PC-3 (cell line): ENCODE measurements around the gene PLXNB1. TPM values are rescaled to one million over a fixed set of nuclear protein-coding genes. Genes with fewer than 3 reads are reported as not detected.

Experiments
- ATAC-seq: fragments of 200-7000 bp; cut with Tn5 transposase; 2 replicates; pipeline ENCODE4 v1.9.1; 2020; ENCODE audit warnings: mild to moderate bottlenecking, moderate library complexity
- BruUV-seq: library from RNA; stranded (reverse); fragments of 400-500 nt; replicated peaks from 2 replicates; lab custom pipeline; 2021; lab: Mats Ljungman, UMichigan
- CTCF ChIA-PET: fragments of 300-600 bp; sonication (Branson Sonifier 250); formaldehyde crosslinking; loops from one replicate; lab custom pipeline; 2022; ENCODE audit warnings: antibody characterized with exemption; lab: Charles Lee
- POLR2A ChIA-PET: fragments of 300-600 bp; sonication (Branson Sonifier 250); formaldehyde crosslinking; loops from one replicate; lab custom pipeline; 2022; ENCODE audit warnings: antibody characterized with exemption; ENCODE audit not compliant: unreplicated experiment; lab: Charles Lee
- DNase-seq: peaks from one replicate; pipeline ENCODE4 v3.0.0-alpha.2; 2015
- H2AFZ ChIP-seq: fragments of 300-600 bp; sonication (generic); 2 replicates; pipeline ENCODE4 v1.6.0; 2016; ENCODE audit warnings: antibody characterized with exemption, low read length
- H3F3A ChIP-seq: fragments of 300-600 bp; sonication (generic); one replicate; pipeline ENCODE4 v1.6.0; 2017; ENCODE audit warnings: antibody characterized with exemption, low read length, control low read depth, mild to moderate bottlenecking; ENCODE audit not compliant: unreplicated experiment
- H3K27ac ChIP-seq: fragments of 300-600 bp; sonication (generic); 2 replicates; pipeline ENCODE4 v1.5.1; 2016; ENCODE audit warnings: mild to moderate bottlenecking, low read length
- H3K27me3 ChIP-seq: fragments of 300-600 bp; sonication (generic); 2 replicates; pipeline ENCODE4 v1.6.1; 2016; ENCODE audit warnings: low read length, mixed read lengths
- H3K36me3 ChIP-seq: fragments of 300-600 bp; sonication (generic); 2 replicates; pipeline ENCODE4 v1.6.1; 2016; ENCODE audit warnings: low read depth, mixed run types, low read length, mixed read lengths
- H3K4me1 ChIP-seq: fragments of 300-600 bp; sonication (generic); 2 replicates; pipeline ENCODE4 v1.5.1; 2016; ENCODE audit warnings: low read length; ENCODE audit not compliant: insufficient read depth
- H3K4me2 ChIP-seq: fragments of 300-600 bp; sonication (generic); 2 replicates; pipeline ENCODE4 v1.6.0; 2016; ENCODE audit warnings: low read length
- H3K4me3 ChIP-seq: fragments of 300-600 bp; sonication (generic); 2 replicates; pipeline ENCODE4 v1.5.1; 2016; ENCODE audit warnings: mild to moderate bottlenecking, low read length, mixed read lengths
- H3K79me2 ChIP-seq: fragments of 300-600 bp; sonication (generic); 2 replicates; pipeline ENCODE4 v1.6.1; 2017; ENCODE audit warnings: low read length, mixed read lengths
- H3K9ac ChIP-seq: fragments of 300-600 bp; sonication (generic); 2 replicates; pipeline ENCODE4 v1.6.0; 2016; ENCODE audit warnings: mild to moderate bottlenecking, low read length
- H3K9me2 ChIP-seq: fragments of 300-600 bp; sonication (generic); replicated peaks from 2 replicates; pipeline ENCODE4 v1.6.1; 2016; ENCODE audit warnings: mixed run types, low read length, mixed read lengths
- H3K9me3 ChIP-seq: fragments of 300-600 bp; sonication (generic); 2 replicates; pipeline ENCODE4 v1.6.1; 2016; ENCODE audit warnings: low read length, mixed read lengths
- H4K20me1 ChIP-seq: fragments of 300-600 bp; sonication (generic); 2 replicates; pipeline ENCODE4 v1.6.1; 2016; ENCODE audit warnings: low read length, mixed read lengths
- EZH2 ChIP-seq: fragments of 300-600 bp; sonication (generic); IDR thresholded peaks from one replicate; pipeline ENCODE4 v1.6.1; 2017; ENCODE audit warnings: antibody characterized with exemption, mild to moderate bottlenecking, low read length; ENCODE audit not compliant: unreplicated experiment
- EZH2phosphoT487 ChIP-seq: fragments of 300-600 bp; sonication (generic); IDR thresholded peaks from 2 replicates; pipeline ENCODE4 v1.6.1; 2018; ENCODE audit warnings: mild to moderate bottlenecking, antibody characterized with exemption, low read length, borderline replicate concordance
- intact Hi-C: fragments of 100-400 bp; cut with micrococcal nuclease; formaldehyde crosslinking; loops from 2 replicates; pipeline ENCODE4 v1.9.0; 2023
- total RNA-seq: library from RNA; depleted of rRNA; stranded (reverse); fragments of >200 nt; gene quantifications from 2 replicates; pipeline ENCODE4 v1.2.3, GENCODE V29; 2014
- TF ChIP-seq, protein P1 (sequence below): fragments of 300-600 bp; sonication (generic); conservative IDR thresholded peaks from 2 replicates; pipeline ENCODE4 v1.5.1; 2017; ENCODE audit warnings: antibody characterized with exemption, low read depth, mild to moderate bottlenecking, low read length

Gene PLXNB1
- total RNA-seq, 1 experiment from 2014 or later = 35.4 TPM

DNA sequence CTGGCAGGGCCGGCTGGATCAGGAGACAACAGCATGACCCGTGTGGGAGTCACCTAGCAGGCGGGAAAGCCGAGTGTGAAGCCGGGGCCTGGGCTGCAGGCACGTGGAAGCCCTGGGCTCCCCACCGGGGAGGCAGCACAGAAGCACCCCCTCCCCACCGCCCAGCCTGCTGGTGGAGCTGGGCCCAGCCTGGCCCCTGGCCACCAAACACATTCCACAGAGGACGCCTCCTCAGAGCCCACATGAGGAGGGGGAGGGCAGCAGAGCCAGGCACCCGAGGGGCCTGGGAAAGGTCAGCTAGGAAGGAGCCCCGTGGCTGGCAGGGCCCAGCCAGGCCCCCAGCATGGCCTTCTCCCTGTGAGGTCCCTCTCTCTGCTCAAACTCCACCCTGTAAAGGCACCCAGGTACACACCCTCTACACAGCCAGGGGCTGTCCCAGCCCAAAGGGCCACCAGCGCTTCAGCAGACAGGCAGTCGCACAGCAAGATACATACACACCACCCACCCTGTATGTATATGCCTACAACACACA is 4.5 kb downstream of the PLXNB1 start:
- peaks cover 24% of the 10 kb centered on the region for H3K4me1 ChIP-seq
- intact Hi-C loops = no loop called here
- H3K9me3 ChIP-seq = no peaks in the 10 kb centered on the region
- peaks cover 19% of the 10 kb centered on the region for H3K79me2 ChIP-seq
- H3K27me3 ChIP-seq = no peaks in the 10 kb centered on the region
- no peak overlapping the region for H3K4me2 ChIP-seq
- no peaks in the 10 kb centered on the region for H3K9me2 ChIP-seq
- TF ChIP-seq, protein P1, sequence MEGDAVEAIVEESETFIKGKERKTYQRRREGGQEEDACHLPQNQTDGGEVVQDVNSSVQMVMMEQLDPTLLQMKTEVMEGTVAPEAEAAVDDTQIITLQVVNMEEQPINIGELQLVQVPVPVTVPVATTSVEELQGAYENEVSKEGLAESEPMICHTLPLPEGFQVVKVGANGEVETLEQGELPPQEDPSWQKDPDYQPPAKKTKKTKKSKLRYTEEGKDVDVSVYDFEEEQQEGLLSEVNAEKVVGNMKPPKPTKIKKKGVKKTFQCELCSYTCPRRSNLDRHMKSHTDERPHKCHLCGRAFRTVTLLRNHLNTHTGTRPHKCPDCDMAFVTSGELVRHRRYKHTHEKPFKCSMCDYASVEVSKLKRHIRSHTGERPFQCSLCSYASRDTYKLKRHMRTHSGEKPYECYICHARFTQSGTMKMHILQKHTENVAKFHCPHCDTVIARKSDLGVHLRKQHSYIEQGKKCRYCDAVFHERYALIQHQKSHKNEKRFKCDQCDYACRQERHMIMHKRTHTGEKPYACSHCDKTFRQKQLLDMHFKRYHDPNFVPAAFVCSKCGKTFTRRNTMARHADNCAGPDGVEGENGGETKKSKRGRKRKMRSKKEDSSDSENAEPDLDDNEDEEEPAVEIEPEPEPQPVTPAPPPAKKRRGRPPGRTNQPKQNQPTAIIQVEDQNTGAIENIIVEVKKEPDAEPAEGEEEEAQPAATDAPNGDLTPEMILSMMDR = no peak
- TF ChIP-seq EZH2phosphoT487 (no peak), EZH2 (no peak)
- ChIA-PET CTCF (no interaction called here), POLR2A (interaction anchor here (0.5 kb wide), 1 partner anchor 20 kb away, joined by 3 read pairs; no protein-coding TSS in a partner anchor)
- no peaks in the 10 kb centered on the region for H4K20me1 ChIP-seq
- ATAC-seq (no peak), DNase-seq (no peak)
- no peak overlapping the region for H3K4me3 ChIP-seq
- H3K9ac ChIP-seq = no peak overlapping the region
- BruUV-seq = no TSS peak
- H3K27ac ChIP-seq = no peak overlapping the region
- no peak overlapping the region for H2AFZ ChIP-seq
- no peaks in the 10 kb centered on the region for H3K36me3 ChIP-seq
- no peaks in the 10 kb centered on the region for H3F3A ChIP-seq

DNA sequence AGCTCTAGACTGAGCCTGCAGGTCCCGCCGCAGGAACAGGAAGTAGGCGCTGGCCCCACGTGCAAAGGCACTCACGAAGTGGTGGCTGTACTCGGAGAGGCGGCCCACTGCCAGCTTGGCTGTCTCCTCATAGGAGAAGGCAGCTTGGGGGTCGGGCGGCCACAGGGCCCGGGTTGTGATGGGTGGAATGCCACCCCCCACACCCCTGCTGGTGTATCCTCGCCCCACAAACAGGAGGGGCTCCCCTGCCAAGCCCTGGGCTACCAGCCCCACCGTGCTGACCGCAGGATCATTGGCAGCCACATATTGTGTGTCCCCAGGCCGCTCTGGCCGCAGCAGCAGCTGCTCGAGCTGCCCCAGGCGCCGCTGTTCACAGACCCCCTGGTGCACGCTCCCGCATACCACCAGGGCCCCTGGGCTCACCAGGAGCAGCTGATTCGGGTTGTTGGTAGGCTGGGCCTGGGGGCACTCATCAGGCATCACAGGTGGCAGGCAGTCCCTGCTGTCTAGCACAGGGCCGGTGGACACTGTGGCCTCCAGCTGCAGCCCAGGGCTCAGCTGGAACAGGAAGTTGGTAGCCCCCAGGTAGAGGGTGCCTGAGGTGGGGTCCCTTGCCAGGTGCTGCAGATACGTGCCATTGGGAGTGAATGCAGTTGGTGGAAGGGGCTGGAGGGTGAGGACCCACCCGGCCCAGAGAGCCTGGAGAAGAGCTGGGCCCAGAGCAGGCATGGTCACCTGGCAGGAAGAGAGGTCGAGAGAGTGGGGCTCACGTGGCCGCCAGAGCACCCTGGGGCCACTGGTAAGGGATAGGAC is 5.8 kb downstream of the PLXNB1 start:
- Histone ChIP-seq H3K9me3 (no peaks in the 10 kb centered on the region), H3K27ac (no peak overlapping the region), H3K9ac (no peak overlapping the region), H2AFZ (no peak overlapping the region), H3K9me2 (no peaks in the 10 kb centered on the region), H3K4me3 (no peak overlapping the region), H3K4me2 (no peak overlapping the region), H3K36me3 (no peaks in the 10 kb centered on the region), H4K20me1 (no peaks in the 10 kb centered on the region), H3K4me1 (peaks cover 18% of the 10 kb centered on the region), H3K79me2 (peaks cover 19% of the 10 kb centered on the region), H3K27me3 (no peaks in the 10 kb centered on the region), H3F3A (no peaks in the 10 kb centered on the region)
- DNase-seq (no peak), ATAC-seq (no peak)
- TF ChIP-seq EZH2phosphoT487 (no peak), EZH2 (no peak)
- TF ChIP-seq, protein P1 = no peak
- ChIA-PET POLR2A (no interaction called here), CTCF (no interaction called here)
- intact Hi-C loops = no loop called here
- no TSS peak for BruUV-seq
